HCT116 (cell line): ENCODE measurements around the gene SNN. TPM values are rescaled to one million over a fixed set of nuclear protein-coding genes. Genes with fewer than 3 reads are reported as not detected.

Source experiments
- ATAC-seq: fragments of 200-7000 bp; cut with Tn5 transposase; 2 replicates; pipeline ENCODE4 v1.9.1; 2020; ENCODE audit warnings: mild to moderate bottlenecking, moderate library complexity
- BruUV-seq: library from RNA; stranded (reverse); fragments of 400-500 nt; replicated peaks from 2 replicates; lab custom pipeline; 2021; lab: Mats Ljungman, UMichigan
- CTCF ChIA-PET: fragments of 300-600 bp; sonication (Branson Sonifier 250); formaldehyde crosslinking; loops from one replicate; lab custom pipeline; 2021; ENCODE audit warnings: antibody characterized with exemption; lab: Charles Lee
- POLR2A ChIA-PET: fragments of 300-600, 350-600 bp; sonication (Branson Sonifier 250); formaldehyde crosslinking; loops from one replicate; lab custom pipeline; 2021; ENCODE audit warnings: antibody characterized with exemption; lab: Charles Lee
- RAD21 ChIA-PET, 2 experiments: fragments of 300-600 bp; sonication (Branson Sonifier 250); formaldehyde crosslinking; loops; one replicate each; lab custom pipeline; 2023; ENCODE audit warnings: low total read pairs in 2 of 2; ENCODE audit not compliant: uncharacterized antibody in 2 of 2, unreplicated experiment in 2 of 2, low non-redundant PET in 1 of 2; lab: Charles Lee
- DNase-seq: peaks from one replicate; pipeline ENCODE4 v3.0.0-alpha.2; 2010; ENCODE audit warnings: low read depth, low spot score
- H2AFZ ChIP-seq: fragments of 200-600 bp; shearing (Covaris generic), sonication (generic); 2 replicates; pipeline ENCODE4 v1.6.1; 2017; ENCODE audit warnings: low read depth, mixed run types, mixed read lengths, antibody characterized with exemption, low read length; ENCODE audit not compliant: poor library complexity, severe bottlenecking
- H3K27ac ChIP-seq: 2 replicates; pipeline ENCODE4 v1.5.1; 2012; ENCODE audit warnings: low read depth, low read length
- H3K27me3 ChIP-seq: fragments of 200-600 bp; sonication (generic); 2 replicates; pipeline ENCODE4 v1.6.1; 2016; ENCODE audit warnings: mixed run types, low read length, mixed read lengths; ENCODE audit not compliant: insufficient read depth
- H3K36me3 ChIP-seq, 2 experiments: fragments of 200-500 bp in 1 of 2; fragments of 200-600 bp in 1 of 2; sonication (Bioruptor generic) in 1 of 2; sonication (generic) in 1 of 2; 2 replicates each; pipeline versions ENCODE4 v1.5.1 to v1.6.1; 2014 to 2016; ENCODE audit warnings: low read length in 2 of 2, inconsistent platforms in 1 of 2, mixed read lengths in 1 of 2, mixed run types in 1 of 2; ENCODE audit not compliant: insufficient read depth in 2 of 2, control insufficient read depth in 1 of 2
- H3K4me1 ChIP-seq, 2 experiments: fragments of 200-600 bp in 1 of 2; sonication (generic) in 1 of 2; 2 replicates each; pipeline versions ENCODE4 v1.5.1 to v1.6.1; 2012 to 2017; ENCODE audit warnings: low read length in 2 of 2, inconsistent platforms in 1 of 2, mild to moderate bottlenecking in 1 of 2, mixed read lengths in 1 of 2, mixed run types in 1 of 2, moderate library complexity in 1 of 2; ENCODE audit not compliant: insufficient read depth in 2 of 2, control insufficient read depth in 1 of 2
- H3K4me2 ChIP-seq: fragments of 200-600 bp; sonication (generic); 2 replicates; pipeline ENCODE4 v1.6.1; 2017; ENCODE audit warnings: mixed run types, low read length, mixed read lengths
- H3K4me3 ChIP-seq, 2 experiments: fragments of 200-600 bp in 1 of 2; sonication (generic) in 1 of 2; replicated peaks in 1 of 2; 2 replicates each; pipeline ENCODE4 v1.5.1; 2011 to 2016; ENCODE audit warnings: low read length in 2 of 2, control low read depth in 1 of 2, low read depth in 1 of 2, mild to moderate bottlenecking in 1 of 2, mixed read lengths in 1 of 2, mixed run types in 1 of 2
- H3K79me2 ChIP-seq: fragments of 200-600 bp; sonication (generic); 2 replicates; pipeline ENCODE4 v1.6.1; 2017; ENCODE audit warnings: mild to moderate bottlenecking, mixed run types, low read length, moderate library complexity, mixed read lengths; ENCODE audit not compliant: insufficient read depth
- H3K9ac ChIP-seq: fragments of 200-600 bp; sonication (generic); 2 replicates; pipeline ENCODE4 v1.6.1; 2016; ENCODE audit warnings: low read length, mixed read lengths
- H3K9me2 ChIP-seq: fragments of 200-600 bp; sonication (generic), shearing (Covaris generic); 2 replicates; pipeline ENCODE4 v1.6.1; 2017; ENCODE audit warnings: mixed run types, mild to moderate bottlenecking, moderate library complexity; ENCODE audit not compliant: insufficient read depth
- H3K9me3 ChIP-seq, 2 experiments: fragments of 200-500 bp in 1 of 2; fragments of 200-600 bp in 1 of 2; sonication (Bioruptor generic) in 1 of 2; sonication (generic) in 1 of 2; 2 replicates each; pipeline ENCODE4 v1.6.1; 2014 to 2017; ENCODE audit warnings: low read length in 2 of 2, mixed read lengths in 2 of 2, inconsistent platforms in 1 of 2, low read depth in 1 of 2, mild to moderate bottlenecking in 1 of 2, mixed run types in 1 of 2, moderate library complexity in 1 of 2; ENCODE audit not compliant: control insufficient read depth in 1 of 2, insufficient read depth in 1 of 2
- H4K20me1 ChIP-seq: fragments of 200-600 bp; sonication (generic), shearing (Covaris generic); 2 replicates; pipeline ENCODE4 v1.6.1; 2017; ENCODE audit warnings: mixed run types, mild to moderate bottlenecking, moderate library complexity; ENCODE audit not compliant: insufficient read depth
- ATF3 ChIP-seq: IDR thresholded peaks from 2 replicates; pipeline ENCODE4 v1.6.1; 2012
- CBX3 ChIP-seq: IDR thresholded peaks from 2 replicates; pipeline ENCODE4 v1.6.1; 2012; ENCODE audit warnings: low read depth
- POLR2A ChIP-seq: IDR thresholded peaks from 2 replicates; pipeline ENCODE4 v1.7.0; 2011; ENCODE audit warnings: borderline replicate concordance; ENCODE audit not compliant: insufficient read depth, insufficient read length; ENCODE audit errors: extremely low read depth
- POLR2AphosphoS5 ChIP-seq: IDR thresholded peaks from 2 replicates; pipeline ENCODE4 v1.6.1; 2011; ENCODE audit warnings: mild to moderate bottlenecking, low read depth, low read length, moderate library complexity
- RAD21 ChIP-seq: IDR thresholded peaks from 2 replicates; pipeline ENCODE4 v1.6.1; 2012; ENCODE audit warnings: low read depth, mild to moderate bottlenecking
- REST ChIP-seq: IDR thresholded peaks from 2 replicates; pipeline ENCODE4 v1.6.1; 2012; ENCODE audit warnings: low read depth
- TCF7L2 ChIP-seq: IDR thresholded peaks from 2 replicates; pipeline ENCODE4 v1.7.0; 2011; ENCODE audit warnings: borderline replicate concordance, inconsistent platforms; ENCODE audit not compliant: insufficient read depth, insufficient read length; ENCODE audit errors: extremely low read depth
- YY1 ChIP-seq: IDR thresholded peaks from 2 replicates; pipeline ENCODE4 v1.6.1; 2011; ENCODE audit warnings: low read length, low read depth, moderate library complexity, mild to moderate bottlenecking; ENCODE audit not compliant: insufficient replicate concordance; ENCODE audit errors: extremely low read depth
- ZNF274 ChIP-seq: fragments of 200-500 bp; sonication (Bioruptor generic); IDR thresholded peaks from 2 replicates; pipeline ENCODE4 v1.6.1; 2014; ENCODE audit warnings: mild to moderate bottlenecking, low read depth, low read length, inconsistent platforms
- intact Hi-C: fragments of 100-400 bp; cut with micrococcal nuclease; formaldehyde crosslinking; loops from 2 replicates; pipeline ENCODE4 v1.10.0; 2022
- total RNA-seq: library from RNA; stranded (reverse); gene quantifications from one replicate; pipeline ENCODE4 v1.2.1, GENCODE V29; 2021; ENCODE audit not compliant: unreplicated experiment

SNN gene
- total RNA-seq, 1 experiment from 2014 or later, result 12.2 TPM

GRCh38 chr16:11697319-11697718 lies 29.1 kb downstream of the SNN start:
- BruUV-seq, result no TSS peak
- Histone ChIP-seq H3K36me3 (peaks cover 9 to 37% of the 10 kb centered on the region in 2 experiments; a peak in 2 of 4 replicates), H3K27me3 (no peaks in the 10 kb centered on the region), H3K9me3 (no peaks in the 10 kb centered on the region), H3K9me2 (no peaks in the 10 kb centered on the region)
- ChIA-PET POLR2A (no interaction called here), CTCF (no interaction called here)
- ATAC-seq, result no peak
- TF ChIP-seq ATF3, result no peak
- TF ChIP-seq POLR2A, result no peak
- no peak for TF ChIP-seq ZNF274
- no peak for TF ChIP-seq POLR2AphosphoS5
- no peak for TF ChIP-seq TCF7L2
- TF ChIP-seq YY1, result no peak
- TF ChIP-seq CBX3, result no peak
- no peak for TF ChIP-seq REST
- TF ChIP-seq RAD21, result no peak
- TF ChIP-seq, all 23 proteins: peak for 0
- Histone ChIP-seq H3K27ac (no peak overlapping the region), H3K9ac (no peak overlapping the region), H3K4me3 (no peak overlapping the region), H2AFZ (no peak overlapping the region), H3K4me1 (no peaks in the 10 kb centered on the region), H3K4me2 (no peak overlapping the region), H4K20me1 (no peaks in the 10 kb centered on the region), H3K79me2 (peaks cover 13% of the 10 kb centered on the region; the same call in 1 of the 2 replicates)
- RAD21 ChIA-PET, result no interaction called here
- intact Hi-C loops, result no loop called here
- no peak for DNase-seq
